ENCODE measurements around the gene FAM9B.

The FAM9B gene

DNA sequence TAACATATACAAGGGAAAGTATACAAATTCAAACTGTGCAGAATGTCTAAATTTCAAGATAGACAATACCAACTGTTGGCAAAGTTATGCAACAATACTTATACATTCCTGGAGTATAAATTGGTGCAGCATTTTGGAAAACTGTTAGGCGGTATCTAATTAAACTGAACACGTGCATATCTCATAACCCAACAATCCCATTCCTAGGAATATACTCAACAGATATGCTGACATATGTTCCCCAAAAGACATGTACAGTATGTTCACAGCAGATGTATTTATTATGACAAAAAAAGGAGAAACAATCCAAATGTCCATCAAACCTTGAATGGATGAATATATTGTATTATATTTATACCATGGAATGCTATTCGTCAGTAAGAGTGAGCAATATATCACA lies 16.4 kb upstream of the FAM9B start:
- Histone ChIP-seq H3K4me1 (ENCODE audit: control insufficient read depth, low read length) (no peaks in the 10 kb centered on the region), H4K20me1 (ENCODE audit: control insufficient read depth, insufficient read depth, low read depth, low read length) (no peaks in the 10 kb centered on the region), H3K27me3 (ENCODE audit: control insufficient read depth, low read length) (no peaks in the 10 kb centered on the region), H3K4me2 (ENCODE audit: low read length) (no peak overlapping the region), H3K79me2 (ENCODE audit: control insufficient read depth, low read length) (no peaks in the 10 kb centered on the region), H3F3A (ENCODE audit: control insufficient read depth, insufficient read depth) (no peaks in the 10 kb centered on the region), H3K4me3 (ENCODE audit: low read length) (no peak overlapping the region), H3K27ac (ENCODE audit: low read depth, low read length) (no peak overlapping the region), H3K9me3 (ENCODE audit: control insufficient read depth, insufficient read depth, low read length) (no peaks in the 10 kb centered on the region), H3K9me2 (replicated peaks; ENCODE audit: control insufficient read depth, low read length) (no peaks in the 10 kb centered on the region), H3K36me3 (ENCODE audit: control insufficient read depth, low read length) (no peaks in the 10 kb centered on the region)
- TF ChIP-seq EZH2phosphoT487 (IDR thresholded peaks at IDR 0.05; ENCODE audit: borderline replicate concordance, low read length), result no peak
- no peak for TF ChIP-seq CTCF (IDR thresholded peaks at IDR 0.05; ENCODE audit: low read depth, low read length, poor library complexity, severe bottlenecking)

DNA sequence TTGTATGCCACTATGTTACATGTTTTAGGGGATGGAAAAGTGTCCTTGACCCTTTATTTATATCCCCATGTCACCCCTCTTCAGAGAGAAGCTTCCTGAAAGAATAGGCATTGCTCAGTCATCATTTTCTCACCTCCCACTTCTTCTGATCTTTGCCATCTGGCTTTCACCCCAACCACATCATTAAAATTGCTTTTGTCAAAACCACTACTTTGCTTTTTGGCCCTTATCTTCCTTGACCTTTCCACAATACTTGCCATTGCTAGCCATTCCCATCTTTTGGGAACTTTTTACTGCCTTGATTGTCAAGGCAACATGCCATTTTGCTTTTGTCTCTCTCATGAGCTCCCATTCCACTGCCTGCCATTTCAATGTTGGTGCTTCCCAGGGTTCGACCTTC lies 14.9 kb upstream of the FAM9B start:
- no peaks in the 10 kb centered on the region for H3K9me3 ChIP-seq (ENCODE audit: control insufficient read depth, insufficient read depth, low read length)
- no peak for TF ChIP-seq CTCF (IDR thresholded peaks at IDR 0.05; ENCODE audit: low read depth, low read length, poor library complexity, severe bottlenecking)
- TF ChIP-seq EZH2phosphoT487 (IDR thresholded peaks at IDR 0.05; ENCODE audit: borderline replicate concordance, low read length), result no peak
- H3K79me2 ChIP-seq (ENCODE audit: control insufficient read depth, low read length), result no peaks in the 10 kb centered on the region
- H3K27me3 ChIP-seq (ENCODE audit: control insufficient read depth, low read length), result no peaks in the 10 kb centered on the region
- no peak overlapping the region for H3K27ac ChIP-seq (ENCODE audit: low read depth, low read length)
- no peak overlapping the region for H3K4me3 ChIP-seq (ENCODE audit: low read length)
- H3F3A ChIP-seq (ENCODE audit: control insufficient read depth, insufficient read depth), result no peaks in the 10 kb centered on the region
- no peak overlapping the region for H3K4me2 ChIP-seq (ENCODE audit: low read length)
- no peaks in the 10 kb centered on the region for H3K4me1 ChIP-seq (ENCODE audit: control insufficient read depth, low read length)
- H4K20me1 ChIP-seq (ENCODE audit: control insufficient read depth, insufficient read depth, low read depth, low read length), result no peaks in the 10 kb centered on the region
- no peaks in the 10 kb centered on the region for H3K9me2 ChIP-seq (replicated peaks; ENCODE audit: control insufficient read depth, low read length)
- H3K36me3 ChIP-seq (ENCODE audit: control insufficient read depth, low read length), result no peaks in the 10 kb centered on the region

DNA sequence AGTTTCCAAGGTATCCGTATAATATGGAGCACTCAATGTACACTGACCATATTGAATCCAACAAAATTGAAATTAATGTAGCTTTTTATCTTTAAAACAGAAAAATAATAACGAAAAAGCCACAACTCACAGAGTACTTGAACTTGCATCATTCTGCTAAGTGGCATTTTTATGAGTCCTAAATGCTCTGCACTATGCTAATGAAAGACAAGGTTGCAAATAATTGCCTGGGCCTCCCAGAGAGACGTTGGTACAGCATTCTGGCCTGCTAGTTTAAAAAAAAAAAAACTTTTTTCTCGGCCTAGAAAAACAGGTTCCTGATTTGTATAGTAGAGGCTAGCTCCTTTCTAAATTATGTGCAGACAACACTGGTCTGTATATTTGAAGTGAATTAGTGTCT lies 4.3 kb upstream of the FAM9B start:
- no peak overlapping the region for H3K4me2 ChIP-seq (ENCODE audit: low read length)

More for the DNA sequence above, 4.3 kb upstream of the FAM9B start:
- TF ChIP-seq EZH2phosphoT487 (IDR thresholded peaks at IDR 0.05; ENCODE audit: borderline replicate concordance, low read length) (no peak), CTCF (IDR thresholded peaks at IDR 0.05; ENCODE audit: low read depth, low read length, poor library complexity, severe bottlenecking) (no peak)
- Histone ChIP-seq H3K27ac (ENCODE audit: low read depth, low read length) (no peak overlapping the region), H3F3A (ENCODE audit: control insufficient read depth, insufficient read depth) (no peaks in the 10 kb centered on the region), H3K9me2 (replicated peaks; ENCODE audit: control insufficient read depth, low read length) (no peaks in the 10 kb centered on the region), H3K4me3 (ENCODE audit: low read length) (no peak overlapping the region), H3K27me3 (ENCODE audit: control insufficient read depth, low read length) (no peaks in the 10 kb centered on the region), H3K79me2 (ENCODE audit: control insufficient read depth, low read length) (no peaks in the 10 kb centered on the region), H3K4me1 (ENCODE audit: control insufficient read depth, low read length) (no peaks in the 10 kb centered on the region), H4K20me1 (ENCODE audit: control insufficient read depth, insufficient read depth, low read depth, low read length) (no peaks in the 10 kb centered on the region), H3K36me3 (ENCODE audit: control insufficient read depth, low read length) (no peaks in the 10 kb centered on the region), H3K9me3 (ENCODE audit: control insufficient read depth, insufficient read depth, low read length) (no peaks in the 10 kb centered on the region)
